HG03558 (cell line): ENCODE data around the gene USP24.

Source experiments
- ATAC-seq: cut with Tn5 transposase; IDR thresholded peaks from one replicate; pipeline ENCODE4 v1.9.1; 2021; ENCODE audit warnings: moderate number of reproducible peaks; ENCODE audit not compliant: unreplicated experiment; ENCODE audit errors: extremely low read depth

The USP24 gene

GRCh38 chr1:55074455-55074854 lies 140.7 kb downstream of the USP24 start:
- ATAC-seq = no peak

- ATAC-seq = peak; percentile 70
Measured at GRCh38 chr1:55073187-55073916, 141.8 kb downstream of the USP24 start.

- no peak for ATAC-seq
Measured at GRCh38 chr1:55071477-55071876, 143.7 kb downstream of the USP24 start.

- no peak for ATAC-seq
Measured at GRCh38 chr1:55070293-55071164, 144.6 kb downstream of the USP24 start.

- ATAC-seq = no peak
Measured at GRCh38 chr1:55069280-55069679, 145.9 kb downstream of the USP24 start.

GRCh38 chr1:55068638-55069037 lies 146.5 kb downstream of the USP24 start:
- ATAC-seq = no peak

- ATAC-seq = no peak
Measured at GRCh38 chr1:55067914-55068313, 147.2 kb downstream of the USP24 start.

- no peak for ATAC-seq
Measured at GRCh38 chr1:55067022-55067778, 148.0 kb downstream of the USP24 start.

- no peak for ATAC-seq
Measured at GRCh38 chr1:55065648-55066047, 149.5 kb downstream of the USP24 start.

GRCh38 chr1:55064861-55065263 lies 150.3 kb downstream of the USP24 start:
- no peak for ATAC-seq

GRCh38 chr1:55064071-55064581 lies 151.0 kb downstream of the USP24 start:
- ATAC-seq = no peak

- no peak for ATAC-seq
Measured at GRCh38 chr1:55063577-55063942, 151.6 kb downstream of the USP24 start.

GRCh38 chr1:55062801-55063576 lies 152.2 kb downstream of the USP24 start:
- no peak for ATAC-seq

- ATAC-seq = no peak
Measured at GRCh38 chr1:55061706-55062321, 153.3 kb downstream of the USP24 start.

- no peak for ATAC-seq
Measured at GRCh38 chr1:55061000-55061705, 154.0 kb downstream of the USP24 start.

- no peak for ATAC-seq
Measured at GRCh38 chr1:55060133-55060999, 154.8 kb downstream of the USP24 start.

- ATAC-seq = no peak
Measured at GRCh38 chr1:55059302-55060132, 155.6 kb downstream of the USP24 start.
